A673 (cell line): ENCODE results near the gene TREX2. TPM values are rescaled to one million over a fixed set of nuclear protein-coding genes. Genes with fewer than 3 reads are reported as not detected.

ENCODE experiments used
- BruUV-seq: library from RNA; stranded (reverse); fragments of 400-500 nt; replicated peaks from 2 replicates; lab custom pipeline; 2021; lab: Mats Ljungman, UMichigan
- CTCF ChIA-PET: fragments of 300-600 bp; sonication (Branson Sonifier 250); formaldehyde crosslinking; loops from one replicate; lab custom pipeline; 2022; ENCODE audit warnings: antibody characterized with exemption; lab: Charles Lee
- POLR2A ChIA-PET: fragments of 300-600 bp; sonication (Branson Sonifier 250); formaldehyde crosslinking; loops from one replicate; lab custom pipeline; 2022; ENCODE audit warnings: antibody characterized with exemption; ENCODE audit not compliant: low non-redundant PET; lab: Charles Lee
- DNase-seq: peaks from one replicate; pipeline ENCODE4 v3.0.0-alpha.2; 2015; ENCODE audit warnings: low spot score
- H3K27ac ChIP-seq: fragments of 200-600 bp; sonication (generic); 2 replicates; pipeline ENCODE4 v1.5.1; 2016; ENCODE audit warnings: mixed run types, low read depth, mild to moderate bottlenecking, mixed read lengths, antibody characterized with exemption, low read length; ENCODE audit not compliant: poor library complexity, severe bottlenecking
- H3K27me3 ChIP-seq: fragments of 200-600 bp; sonication (generic); replicated peaks from 2 replicates; pipeline ENCODE4 v1.6.1; 2017; ENCODE audit warnings: mixed run types, low read depth, mild to moderate bottlenecking, mixed read lengths, antibody characterized with exemption, low read length; ENCODE audit not compliant: insufficient read depth, poor library complexity
- H3K36me3 ChIP-seq: fragments of 200-600 bp; sonication (generic); 2 replicates; pipeline ENCODE4 v1.6.1; 2016; ENCODE audit warnings: mixed run types, mild to moderate bottlenecking, mixed read lengths, antibody characterized with exemption, low read length; ENCODE audit not compliant: insufficient read depth, poor library complexity, severe bottlenecking
- H3K4me1 ChIP-seq: fragments of 200-600 bp; sonication (generic); 2 replicates; pipeline ENCODE4 v1.6.1; 2017; ENCODE audit warnings: mixed run types, mild to moderate bottlenecking, mixed read lengths, antibody characterized with exemption, low read length; ENCODE audit not compliant: insufficient read depth, poor library complexity, severe bottlenecking
- H3K4me3 ChIP-seq: fragments of 200-600 bp; sonication (generic); 2 replicates; pipeline ENCODE4 v1.5.1; 2016; ENCODE audit warnings: low read depth, mixed run types, mild to moderate bottlenecking, mixed read lengths, low read length; ENCODE audit not compliant: poor library complexity, severe bottlenecking
- H3K9me3 ChIP-seq: fragments of 200-600 bp; sonication (generic); 2 replicates; pipeline ENCODE4 v1.6.1; 2016; ENCODE audit warnings: mixed run types, low read depth, mild to moderate bottlenecking, mixed read lengths, antibody characterized with exemption, low read length; ENCODE audit not compliant: poor library complexity, severe bottlenecking
- CTCF ChIP-seq: fragments of 300-800, 200-600 bp; sonication (generic); conservative IDR thresholded peaks from 2 replicates; pipeline ENCODE4 v1.5.1; 2017; ENCODE audit warnings: low read depth, mild to moderate bottlenecking, antibody characterized with exemption, low read length, moderate library complexity, mixed read lengths
- EZH2 ChIP-seq: fragments of 200-600 bp; sonication (generic); IDR thresholded peaks from 2 replicates; pipeline ENCODE4 v1.6.1; 2017; ENCODE audit warnings: borderline replicate concordance, low read depth, mild to moderate bottlenecking, mixed read lengths, antibody characterized with exemption, low read length; ENCODE audit not compliant: poor library complexity, severe bottlenecking
- intact Hi-C: fragments of 100-400 bp; cut with micrococcal nuclease; formaldehyde crosslinking; loops from one replicate; pipeline ENCODE4 v1.10.0; 2022; ENCODE audit not compliant: unreplicated experiment
- total RNA-seq: library from RNA; stranded (reverse); gene quantifications from 2 replicates; pipeline ENCODE4 v1.2.3, GENCODE V29; 2021

Gene TREX2
- total RNA-seq, 1 experiment from 2014 or later = 0.77 TPM

- H3K27ac ChIP-seq = no peak overlapping the region
- ChIA-PET POLR2A (no interaction called here), CTCF (no interaction called here)
- TF ChIP-seq EZH2 (no peak), CTCF (no peak)
- no TSS peak for BruUV-seq
- intact Hi-C loops = no loop called here
- no peak overlapping the region for H3K4me3 ChIP-seq
- H3K27me3 ChIP-seq = no peaks in the 10 kb centered on the region
- no peaks in the 10 kb centered on the region for H3K4me1 ChIP-seq
- no peaks in the 10 kb centered on the region for H3K36me3 ChIP-seq
- DNase-seq = no peak
- no peaks in the 10 kb centered on the region for H3K9me3 ChIP-seq
Measured at GRCh38 chrX:153485396-153486080, 39.7 kb upstream of the TREX2 start.

- Histone ChIP-seq H3K4me3 (no peak overlapping the region), H3K27me3 (no peaks in the 10 kb centered on the region), H3K36me3 (no peaks in the 10 kb centered on the region), H3K9me3 (no peaks in the 10 kb centered on the region), H3K27ac (no peak overlapping the region), H3K4me1 (peaks cover 8% of the 10 kb centered on the region)
- no peak for TF ChIP-seq CTCF
- no peak for TF ChIP-seq EZH2
- ChIA-PET POLR2A (no interaction called here), CTCF (no interaction called here)
- BruUV-seq = no TSS peak
- intact Hi-C loops = no loop called here
- DNase-seq = no peak
Measured at GRCh38 chrX:153482376-153483015, 36.6 kb upstream of the TREX2 start.

GRCh38 chrX:153481043-153481442 lies 35.2 kb upstream of the TREX2 start:
- Histone ChIP-seq H3K27me3 (no peaks in the 10 kb centered on the region), H3K4me3 (no peak overlapping the region), H3K36me3 (no peaks in the 10 kb centered on the region), H3K9me3 (no peaks in the 10 kb centered on the region), H3K27ac (no peak overlapping the region), H3K4me1 (peaks cover 22% of the 10 kb centered on the region)
- no TSS peak for BruUV-seq
- intact Hi-C loops = no loop called here
- TF ChIP-seq CTCF (no peak), EZH2 (no peak)
- POLR2A ChIA-PET = no interaction called here
- no peak for DNase-seq
- CTCF ChIA-PET = interaction anchor here (0.6 kb wide), 2 partner anchors 11 to 522 kb away, joined by 3 to 4 read pairs; no protein-coding TSS in a partner anchor
